A549 (cell line): ENCODE data around the gene TPPP3. TPM values are rescaled to one million over a fixed set of nuclear protein-coding genes. Genes with fewer than 3 reads are reported as not detected.

Experiments used
- ATAC-seq, 2 experiments: fragments of 200-7000 bp in 1 of 2; fragments of >200 bp in 1 of 2; cut with Nextera tagmentation in 1 of 2; cut with Tn5 transposase in 1 of 2; 3 replicates each; pipeline versions ENCODE4 v1.8.0 to v1.9.1; 2018 to 2020; ENCODE audit warnings: mild to moderate bottlenecking in 1 of 2, moderate library complexity in 1 of 2
- CTCF ChIA-PET: fragments of 300-600 bp; sonication (Branson Sonifier 250); formaldehyde crosslinking; extraction: SDS; loops from one replicate; lab custom pipeline; 2021; ENCODE audit warnings: antibody characterized with exemption, inconsistent platforms; lab: Yijun Ruan, JAX
- POLR2A ChIA-PET: fragments of 350-600 bp; formaldehyde crosslinking; extraction: SDS; loops from one replicate; lab custom pipeline; 2021; ENCODE audit warnings: antibody characterized with exemption, inconsistent platforms; lab: Yijun Ruan, JAX
- DNase-seq, 2 experiments: peaks; one replicate each; pipeline versions ENCODE4 v3.0.0 to v3.0.0-alpha.2; 2011 to 2016; ENCODE audit warnings: low read depth in 1 of 2, low spot score in 1 of 2
- FAIRE-seq: peaks from 2 replicates; lab custom pipeline; 2011; peaks lifted over from hg19 to GRCh38; lab: Jason Lieb, UNC
- H3K27ac ChIP-seq, 2 experiments: fragments of >200 bp; sonication (Bioruptor Twin); formaldehyde crosslinking; 3 replicates each; pipeline ENCODE4 v1.5.1; 2016 to 2017
- H3K4me1 ChIP-seq: fragments of >200 bp; sonication (Bioruptor Twin); formaldehyde crosslinking; 3 replicates; pipeline ENCODE4 v1.6.1; 2016
- H3K4me2 ChIP-seq: fragments of >200 bp; sonication (Bioruptor Twin); formaldehyde crosslinking; 3 replicates; pipeline ENCODE4 v1.6.1; 2016
- H3K4me3 ChIP-seq: fragments of >200 bp; sonication (Bioruptor Twin); formaldehyde crosslinking; 3 replicates; pipeline ENCODE4 v1.5.1; 2016
- H3K9me3 ChIP-seq: fragments of >200 bp; sonication (Bioruptor Twin); formaldehyde crosslinking; 3 replicates; pipeline ENCODE4 v1.6.1; 2016
- CBX2 ChIP-seq: fragments of 200-600 bp; sonication (generic); IDR thresholded peaks from 2 replicates; pipeline ENCODE4 v1.6.1; 2016; ENCODE audit warnings: low read depth, mild to moderate bottlenecking, borderline replicate concordance
- CBX8 ChIP-seq: fragments of 200-600 bp; sonication (generic); IDR thresholded peaks from 2 replicates; pipeline ENCODE4 v1.6.1; 2016
- CHD2 ChIP-seq: fragments of 150-350 bp; IDR thresholded peaks from 2 replicates; pipeline ENCODE4 v1.6.1; 2014; ENCODE audit warnings: low read length; ENCODE audit not compliant: partially characterized antibody
- CTCF ChIP-seq: fragments of >200 bp; sonication (Bioruptor Twin); formaldehyde crosslinking; IDR thresholded peaks from 3 replicates; pipeline ENCODE4 v1.5.1; 2016
- ELK1 ChIP-seq: fragments of 150-350 bp; IDR thresholded peaks from 2 replicates; pipeline ENCODE4 v1.6.1; 2014; ENCODE audit warnings: low read depth, mild to moderate bottlenecking, low read length
- ESRRA ChIP-seq: fragments of 150-350 bp; IDR thresholded peaks from 2 replicates; pipeline ENCODE4 v1.6.1; 2014; ENCODE audit warnings: mild to moderate bottlenecking, low read length, borderline replicate concordance
- FOSB ChIP-seq: fragments of 250-450 bp; sonication (Bioruptor Pico); IDR thresholded peaks from 2 replicates; pipeline ENCODE4 v1.5.0; 2020; ENCODE audit warnings: mild to moderate bottlenecking, moderate library complexity
- HOXB13 ChIP-seq: fragments of 250-450 bp; sonication (Bioruptor Pico); IDR thresholded peaks from 2 replicates; pipeline ENCODE4 v1.5.0; 2020; ENCODE audit warnings: low read depth, mild to moderate bottlenecking, moderate library complexity
- JUN ChIP-seq, 2 experiments: fragments of >200 bp; sonication (Bioruptor Twin); formaldehyde crosslinking; IDR thresholded peaks; 2 replicates in 1 of 2; 3 replicates in 1 of 2; pipeline ENCODE4 v1.6.1; 2016 to 2017
- KDM1A ChIP-seq: fragments of 200-600 bp; sonication (generic); IDR thresholded peaks from 2 replicates; pipeline ENCODE4 v1.6.1; 2016; ENCODE audit warnings: low read depth, mild to moderate bottlenecking
- MAZ ChIP-seq: fragments of 150-350 bp; IDR thresholded peaks from 2 replicates; pipeline ENCODE4 v1.6.1; 2014; ENCODE audit warnings: antibody characterized with exemption, low read depth, low read length, borderline replicate concordance
- NFE2L2 ChIP-seq: fragments of 150-350 bp; conservative IDR thresholded peaks from 2 replicates; pipeline ENCODE4 v1.6.1; 2014; ENCODE audit warnings: low read length
- NPAS2 ChIP-seq: fragments of 250-450 bp; sonication (Bioruptor Pico); IDR thresholded peaks from 2 replicates; pipeline ENCODE4 v1.8.0; 2022; ENCODE audit warnings: mild to moderate bottlenecking, moderate library complexity, borderline replicate concordance
- PHF8 ChIP-seq: fragments of 200-600 bp; sonication (generic); IDR thresholded peaks from 2 replicates; pipeline ENCODE4 v1.6.1; 2016; ENCODE audit warnings: low read depth, mild to moderate bottlenecking, antibody characterized with exemption, moderate library complexity, borderline replicate concordance
- POLR2A ChIP-seq: IDR thresholded peaks from 2 replicates; pipeline ENCODE4 v1.6.1; 2012; ENCODE audit warnings: mild to moderate bottlenecking, low read length
- POLR2AphosphoS2 ChIP-seq: conservative IDR thresholded peaks from 2 replicates; pipeline ENCODE4 v1.6.1; 2012; ENCODE audit warnings: low read length, improper control_type of control experiment, inconsistent platforms
- RCOR1 ChIP-seq: fragments of 150-350 bp; IDR thresholded peaks from 2 replicates; pipeline ENCODE4 v1.6.1; 2014; ENCODE audit warnings: antibody characterized with exemption, low read length, low read depth
- REST ChIP-seq: fragments of 200-600 bp; sonication (generic); IDR thresholded peaks from 2 replicates; pipeline ENCODE4 v1.6.1; 2016; ENCODE audit warnings: antibody characterized with exemption, mild to moderate bottlenecking, moderate library complexity
- RNF2 ChIP-seq: fragments of 200-600 bp; sonication (generic); IDR thresholded peaks from 2 replicates; pipeline ENCODE4 v1.6.1; 2016; ENCODE audit warnings: low read depth, mild to moderate bottlenecking, antibody characterized with exemption, moderate library complexity, borderline replicate concordance
- ZC3H11A ChIP-seq: fragments of 450-650 bp; IDR thresholded peaks from 2 replicates; pipeline ENCODE4 v1.6.1; 2014; ENCODE audit warnings: antibody characterized with exemption, mild to moderate bottlenecking
- ZNF302 ChIP-seq: fragments of 250-450 bp; sonication (Bioruptor Pico); IDR thresholded peaks from 2 replicates; pipeline ENCODE4 v1.9.0; 2021; ENCODE audit warnings: inconsistent platforms, mild to moderate bottlenecking, moderate library complexity
- ZSCAN20 ChIP-seq: fragments of 250-450 bp; sonication (Bioruptor Pico); IDR thresholded peaks from 2 replicates; pipeline ENCODE4 v1.8.0; 2022; ENCODE audit warnings: mild to moderate bottlenecking, moderate library complexity
- WGBS: methylation state at CpG from one replicate; pipeline ENCODE4 v1.1.6; 2017; ENCODE audit errors: missing lambda C conversion rate; 5-methylcytosine and 5-hydroxymethylcytosine counted together
- polyA plus RNA-seq, 4 experiments: library from polyadenylated mRNA; depleted of rRNA in 3 of 4; stranded (reverse); fragments of >200 nt; fragmentation: RNase III in 1 of 4; extraction: RNeasy Plus Mini Kit Qiagen cat#74134 plus additional on column Dnase treatment in 1 of 4; gene quantifications; 2 replicates in 3 of 4; 3 replicates in 1 of 4; pipeline ENCODE4 v1.2.3, GENCODE V29; 2011 to 2017

Gene TPPP3
- polyA plus RNA-seq, 2 of the 4 experiments (the other 2 are of a cell fraction): 9.4 to 10.9 TPM

- no peaks in the 10 kb centered on the region for H3K9me3 ChIP-seq
- peaks cover 9% of the 10 kb centered on the region; the same call in 2 of the 3 replicates for H3K4me1 ChIP-seq
- no peak overlapping the region for H3K27ac ChIP-seq
- no peak overlapping the region for H3K4me2 ChIP-seq
- DNase-seq (no peak), FAIRE-seq (no peak), ATAC-seq (no peak)
- WGBS: 51% methylated on average over 7 of the region's 7 CpGs
- TF ChIP-seq FOSB: no peak
- no peak for TF ChIP-seq HOXB13
- TF ChIP-seq RCOR1: no peak
- TF ChIP-seq ZNF302 (CRISPR knock-in tag): no peak
- no peak for TF ChIP-seq POLR2AphosphoS2
- no peak for TF ChIP-seq CTCF
- TF ChIP-seq KDM1A: no peak
- no peak for TF ChIP-seq ELK1
- TF ChIP-seq NFE2L2: no peak
- no peak for TF ChIP-seq MAZ
- TF ChIP-seq PHF8: no peak
- no peak for TF ChIP-seq NPAS2 (CRISPR knock-in tag)
- no peak for TF ChIP-seq ZC3H11A
- TF ChIP-seq CHD2: no peak
- TF ChIP-seq REST: no peak
- no peak overlapping the region for H3K4me3 ChIP-seq
- POLR2A ChIA-PET: no interaction called here
- CTCF ChIA-PET: interaction anchor here (0.6 to 10.9 kb wide), 27 partner anchors 8 to 238 kb away, joined by 3 to 207 read pairs (median 7); partner anchors contain the start of genes ATP6V0D1, KCTD19, LRRC36 and ZDHHC1
These were observed 33.7 kb upstream of the TPPP3 start for GRCh38 chr16:67426950-67427349.

- H3K4me1 ChIP-seq: 0 out of 3 replicates have a peak, but pooled peaks cover 3% of the 10 kb centered on the region
- WGBS: 63% methylated on average over 5 of the region's 7 CpGs
- no peak overlapping the region for H3K4me3 ChIP-seq
- ATAC-seq: no peak
- FAIRE-seq: no peak
- H3K9me3 ChIP-seq: no peaks in the 10 kb centered on the region
- POLR2A ChIA-PET: no interaction called here
- H3K4me2 ChIP-seq: no peak overlapping the region
- CTCF ChIA-PET: interaction anchor here (0.6 to 10.9 kb wide), 11 partner anchors 8 to 166 kb away, joined by 3 to 207 read pairs (median 13); partner anchors contain the start of genes ATP6V0D1, KCTD19, LRRC36 and ZDHHC1
- H3K27ac ChIP-seq: no peak overlapping the region
- TF ChIP-seq ESRRA: no peak
- TF ChIP-seq ZSCAN20: no peak
- TF ChIP-seq CBX2: no peak
- no peak for TF ChIP-seq JUN (IDR thresholded peaks at IDR 0.05)
- TF ChIP-seq RNF2: no peak
- TF ChIP-seq POLR2A: no peak
- TF ChIP-seq REST: no peak
- no peak for TF ChIP-seq CBX8
- no peak for DNase-seq
These were observed 32.7 kb upstream of the TPPP3 start for GRCh38 chr16:67426022-67426421.
